Lower leg skin (tissue), 4 donors: Measurements from ENCODE around the gene TRMT2A. TPM values are rescaled to one million over a fixed set of nuclear protein-coding genes. Genes with fewer than 3 reads are reported as not detected.

ENCODE experiments used
- DNase-seq, 2 donors: peaks; one replicate each; pipeline ENCODE4 v3.0.0-alpha.2; 2019; ENCODE audit warnings: low spot score in 2 of 2
- H3K4me3 ChIP-seq: fragments of 200-600 bp; sonication (generic); 2 replicates; pipeline ENCODE4 v1.5.1; 2017; ENCODE audit warnings: mild to moderate bottlenecking, low read depth; ENCODE audit not compliant: poor library complexity, severe bottlenecking
- POLR2A ChIP-seq, 2 donors: fragments of 450-650 bp; IDR thresholded peaks; one replicate each; pipeline ENCODE4 v1.6.1; 2016 to 2017; ENCODE audit warnings: antibody characterized with exemption in 2 of 2, mild to moderate bottlenecking in 1 of 2, moderate library complexity in 1 of 2
- WGBS, 2 donors: methylation state at CpG; one replicate each; pipeline ENCODE4 v1.1.5; 2018; 5-methylcytosine and 5-hydroxymethylcytosine counted together
- intact Hi-C: fragments of 100-400 bp; cut with DNase I; formaldehyde crosslinking; loops from one replicate; pipeline ENCODE4 v1.15.0; 2023; ENCODE audit warnings: low total_unique reads
- total RNA-seq, 4 donors: library from RNA; depleted of rRNA; stranded (reverse); fragments of >200 nt; gene quantifications; one replicate each; pipeline ENCODE4 v1.1.0, GENCODE V29; 2016
- TF ChIP-seq, protein P1 (sequence below), 3 donors: fragments of 450-650 bp; IDR thresholded peaks; one replicate each; pipeline ENCODE4 v1.5.1; 2016; ENCODE audit warnings: antibody characterized with exemption in 3 of 3, mild to moderate bottlenecking in 3 of 3, moderate library complexity in 2 of 3

The TRMT2A gene
- total RNA-seq, 4 donors from 2014 or later = 41.6 to 97.5 (median 52.8) TPM

DNA sequence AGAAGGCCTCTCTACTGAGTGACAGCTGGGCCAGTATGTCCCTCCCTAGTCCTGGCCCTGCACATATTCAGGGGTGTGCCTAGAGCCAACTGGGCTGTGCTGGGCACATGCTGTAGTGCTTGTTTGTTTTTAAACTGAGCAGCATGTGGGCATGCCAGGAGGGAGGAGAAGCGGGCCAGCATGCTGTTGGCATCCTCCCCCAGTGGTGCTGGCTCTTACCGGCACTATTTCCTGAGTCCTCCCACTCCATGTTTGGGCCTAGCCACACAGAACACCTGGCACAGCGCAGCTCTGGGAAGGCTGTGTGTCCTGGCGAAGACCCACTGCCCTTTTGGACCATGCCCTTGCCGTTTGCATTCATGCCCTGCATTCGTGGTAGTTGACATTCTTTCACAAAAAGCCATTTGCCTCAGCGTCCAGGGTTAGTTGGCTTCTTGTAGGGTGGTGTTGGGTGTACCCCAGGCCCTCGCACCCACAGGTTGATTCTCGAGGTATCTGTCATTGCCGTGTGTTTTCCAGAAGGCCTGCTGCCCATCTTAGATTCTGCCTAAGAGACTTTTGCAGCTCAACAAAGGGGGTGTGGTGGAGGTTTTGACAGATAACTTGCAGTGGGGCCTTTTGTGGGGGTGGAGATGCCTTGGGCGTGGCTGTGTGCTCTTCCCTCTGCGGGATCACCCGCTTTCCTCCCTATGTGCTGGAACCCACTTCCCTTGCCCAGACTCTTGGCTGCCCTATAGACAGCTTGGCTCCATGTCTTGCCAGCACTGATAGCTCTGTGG lies 23.4 kb downstream of the TRMT2A start:
- no peak for DNase-seq
- 83 to 86% methylated on average over 13 of the region's 13 CpGs for WGBS, 2 donors

DNA sequence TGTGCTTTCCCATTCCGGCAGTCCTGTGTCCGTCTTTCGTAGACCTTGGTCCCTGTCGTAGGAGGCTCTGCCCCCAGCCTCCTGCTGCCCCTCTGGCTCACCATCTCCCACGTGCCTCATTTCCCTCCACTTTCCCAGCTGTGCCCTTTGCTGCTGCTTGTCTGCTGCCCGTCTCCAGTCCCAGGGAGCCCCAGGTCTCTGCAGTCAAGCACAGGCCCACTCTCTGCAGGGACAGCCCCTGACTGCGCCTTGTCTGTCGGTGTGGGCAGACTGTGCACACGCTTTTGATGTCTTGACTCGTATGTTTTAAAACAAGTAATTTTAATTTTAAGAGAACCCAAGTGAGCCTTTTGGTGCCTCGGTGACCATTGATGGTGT lies 24.6 kb downstream of the TRMT2A start:
- no peak for TF ChIP-seq POLR2A (IDR thresholded peaks at IDR 0.05)
- TF ChIP-seq, protein P1, sequence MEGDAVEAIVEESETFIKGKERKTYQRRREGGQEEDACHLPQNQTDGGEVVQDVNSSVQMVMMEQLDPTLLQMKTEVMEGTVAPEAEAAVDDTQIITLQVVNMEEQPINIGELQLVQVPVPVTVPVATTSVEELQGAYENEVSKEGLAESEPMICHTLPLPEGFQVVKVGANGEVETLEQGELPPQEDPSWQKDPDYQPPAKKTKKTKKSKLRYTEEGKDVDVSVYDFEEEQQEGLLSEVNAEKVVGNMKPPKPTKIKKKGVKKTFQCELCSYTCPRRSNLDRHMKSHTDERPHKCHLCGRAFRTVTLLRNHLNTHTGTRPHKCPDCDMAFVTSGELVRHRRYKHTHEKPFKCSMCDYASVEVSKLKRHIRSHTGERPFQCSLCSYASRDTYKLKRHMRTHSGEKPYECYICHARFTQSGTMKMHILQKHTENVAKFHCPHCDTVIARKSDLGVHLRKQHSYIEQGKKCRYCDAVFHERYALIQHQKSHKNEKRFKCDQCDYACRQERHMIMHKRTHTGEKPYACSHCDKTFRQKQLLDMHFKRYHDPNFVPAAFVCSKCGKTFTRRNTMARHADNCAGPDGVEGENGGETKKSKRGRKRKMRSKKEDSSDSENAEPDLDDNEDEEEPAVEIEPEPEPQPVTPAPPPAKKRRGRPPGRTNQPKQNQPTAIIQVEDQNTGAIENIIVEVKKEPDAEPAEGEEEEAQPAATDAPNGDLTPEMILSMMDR (IDR thresholded peaks at IDR 0.05) = no peak
- DNase-seq = no peak
- intact Hi-C loops = loop anchor here (10.0 kb wide), 1 partner anchor 58 kb away; no protein-coding TSS in a partner anchor
- no peak overlapping the region for H3K4me3 ChIP-seq
- WGBS, 2 donors = 91 to 94% methylated on average over 11 of the region's 11 CpGs

More for the DNA sequence above, 23.4 kb downstream of the TRMT2A start:
- intact Hi-C loops = loop anchor here (10.0 kb wide), 1 partner anchor 59 kb away; no protein-coding TSS in a partner anchor
- H3K4me3 ChIP-seq = no peak overlapping the region
- TF ChIP-seq POLR2A (IDR thresholded peaks at IDR 0.05) = no peak
- TF ChIP-seq, protein P1 (IDR thresholded peaks at IDR 0.05) = no peak

DNA sequence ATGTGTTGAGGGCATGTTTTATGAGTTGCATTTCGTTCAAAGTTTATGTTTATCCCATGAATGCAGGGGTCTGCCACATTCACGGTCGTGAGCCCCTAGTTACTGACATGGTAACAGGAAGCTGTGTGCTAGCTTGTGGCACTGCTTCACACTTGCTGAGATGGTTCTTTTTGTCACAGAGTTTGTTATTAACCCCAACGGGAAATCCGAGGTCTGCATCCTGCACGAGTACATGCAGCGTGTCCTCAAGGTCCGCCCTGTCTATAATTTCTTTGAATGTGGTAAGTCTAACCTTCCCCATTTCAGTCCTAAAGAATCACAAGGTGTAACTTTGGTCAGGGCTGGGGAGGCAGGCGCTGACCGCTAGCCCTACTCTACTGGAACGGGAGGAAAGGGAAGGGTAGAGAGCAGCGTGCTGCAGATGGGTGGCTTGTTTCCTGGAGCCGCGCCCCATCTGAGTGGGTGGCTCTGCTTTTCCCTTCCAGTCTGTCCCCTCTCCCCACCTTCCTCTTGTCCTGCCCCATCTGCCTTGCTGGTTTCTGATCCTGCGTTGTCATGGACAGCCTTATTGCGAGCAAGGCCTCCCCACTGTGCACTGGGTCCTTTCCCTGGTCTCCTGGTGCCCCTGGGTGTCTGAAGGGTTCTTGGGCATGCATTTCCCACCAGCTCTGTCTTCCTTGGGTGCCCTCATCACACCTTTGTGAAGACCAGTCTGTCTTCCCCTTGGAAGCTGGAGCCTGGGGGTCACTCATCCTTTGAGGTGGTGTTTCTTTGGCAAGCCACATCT lies 25.1 kb downstream of the TRMT2A start:
- H3K4me3 ChIP-seq = no peak overlapping the region
- TF ChIP-seq POLR2A (IDR thresholded peaks at IDR 0.05) = no peak
- TF ChIP-seq, protein P1 (IDR thresholded peaks at IDR 0.05) = no peak
- DNase-seq = no peak
- 95% methylated on average over 16 of the region's 16 CpGs for WGBS, 2 donors
- intact Hi-C loops = loop anchor here (10.0 kb wide), 1 partner anchor 57 kb away; no protein-coding TSS in a partner anchor

DNA sequence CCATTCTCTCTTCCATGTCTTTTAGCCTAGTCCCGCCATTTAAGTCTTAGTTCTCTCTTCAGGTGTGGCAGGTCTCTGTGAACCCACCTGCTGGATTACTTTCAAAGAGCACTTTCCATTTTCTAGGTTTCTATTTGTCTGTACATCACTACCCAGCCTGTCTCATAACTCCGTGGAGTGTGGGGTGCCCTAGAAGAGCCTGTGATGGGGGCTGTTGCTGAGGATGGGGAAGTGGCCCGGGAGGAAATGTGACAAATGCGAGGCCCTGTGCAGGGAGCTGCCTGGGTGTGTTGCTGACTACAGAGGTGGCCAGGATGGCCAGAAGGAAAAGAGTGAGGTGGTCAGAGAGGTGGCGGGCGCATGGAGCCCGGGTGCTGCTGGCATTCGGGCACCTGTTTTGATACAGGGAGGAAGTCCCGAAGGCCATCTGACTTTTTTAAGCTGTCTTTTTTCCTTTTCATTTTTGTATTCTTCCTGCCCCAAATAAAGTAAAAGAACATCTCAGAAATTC lies 26.2 kb downstream of the TRMT2A start:
- TF ChIP-seq POLR2A (IDR thresholded peaks at IDR 0.05) = no peak
- TF ChIP-seq, protein P1 (IDR thresholded peaks at IDR 0.05) = no peak
- intact Hi-C loops = loop anchor here (10.0 kb wide), 1 partner anchor 56 kb away; no protein-coding TSS in a partner anchor
- no peak overlapping the region for H3K4me3 ChIP-seq
- DNase-seq = no peak
- WGBS, 2 donors = 85 to 90% methylated on average over 9 of the region's 9 CpGs

DNA sequence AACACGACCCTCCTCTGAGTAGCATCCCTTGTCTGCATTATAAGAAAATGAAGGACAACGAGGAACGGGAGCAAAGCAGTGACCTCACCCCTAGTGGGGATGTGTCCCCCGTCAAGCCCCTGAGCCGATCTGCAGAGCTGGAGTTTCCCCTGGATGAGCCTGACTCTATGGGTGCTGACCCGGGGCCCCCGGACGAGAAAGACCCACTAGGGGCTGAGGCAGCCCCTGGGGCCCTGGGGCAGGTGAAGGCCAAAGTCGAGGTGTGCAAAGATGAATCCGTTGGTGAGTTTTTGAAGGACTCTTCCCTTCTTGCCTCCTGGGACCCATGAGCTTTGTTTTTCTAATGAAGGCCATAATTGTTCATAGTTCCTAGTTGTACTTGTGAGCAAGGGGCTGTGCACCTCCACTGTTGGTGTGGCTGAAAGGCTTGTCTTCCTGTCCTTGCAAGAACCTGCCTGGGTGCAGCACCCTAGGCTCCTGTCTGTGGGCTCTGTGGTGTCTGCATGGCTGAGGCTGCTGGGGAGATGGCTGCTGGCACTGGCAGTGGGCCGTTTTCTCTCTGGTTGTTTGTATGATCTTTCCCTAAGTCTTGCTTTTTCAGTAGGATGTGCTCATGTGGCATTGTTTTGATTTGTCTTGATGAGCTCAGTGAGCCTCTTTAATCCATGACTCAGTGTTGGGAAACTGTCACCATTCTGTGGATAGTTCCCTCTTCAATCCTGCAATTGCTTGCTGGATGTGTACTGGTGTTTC lies 26.9 kb downstream of the TRMT2A start:
- 94 to 95% methylated on average over 11 of the region's 11 CpGs for WGBS, 2 donors
- TF ChIP-seq POLR2A (IDR thresholded peaks at IDR 0.05) = no peak
- TF ChIP-seq, protein P1 (IDR thresholded peaks at IDR 0.05) = no peak
- intact Hi-C loops = loop anchor here (10.0 kb wide), 1 partner anchor 55 kb away; no protein-coding TSS in a partner anchor
- no peak overlapping the region for H3K4me3 ChIP-seq
- no peak for DNase-seq
